Jurkat, Clone E6-1 (cell line): ENCODE results near the gene FLNA.
"Not testable (repeated sequence)": the region's sequence is repeated elsewhere in the genome, so short reads cannot be mapped to it uniquely, and the experiment has no call there.

Experiments
- DNase-seq: peaks from one replicate; pipeline ENCODE4 v3.0.0-alpha.2; 2011; ENCODE audit warnings: low read depth, low spot score
- H3K4me3 ChIP-seq: 2 replicates; pipeline ENCODE4 v1.5.1; 2011; ENCODE audit warnings: mild to moderate bottlenecking, low read length, control low read depth, moderate library complexity

FLNA gene

GRCh38 chrX:154400369-154400817 lies 26.0 kb upstream of the FLNA start:
- DNase-seq, H3K4me3 ChIP-seq: not testable (repeated sequence)

- peak overlapping the region; percentile 90 for H3K4me3 ChIP-seq
- no peak for DNase-seq
Measured at GRCh38 chrX:154399527-154400368, 25.3 kb upstream of the FLNA start.

GRCh38 chrX:154398668-154399526 lies 24.5 kb upstream of the FLNA start:
- peak overlapping the region; percentile 90 for H3K4me3 ChIP-seq
- DNase-seq: peak; percentile 72

GRCh38 chrX:154397888-154398667 lies 23.6 kb upstream of the FLNA start, which contains the start of gene RPL10:
Gene RPL10 (plus strand): TSS chrX:154398377. CDS start chrX:154398520, 143 bp downstream.
- peak; percentile 95 for DNase-seq
- H3K4me3 ChIP-seq: peak within 1 kb of the TSS; percentile 90

- DNase-seq: no peak
- peak overlapping the region; percentile 90 for H3K4me3 ChIP-seq
Measured at GRCh38 chrX:154396973-154397887, 22.8 kb upstream of the FLNA start.

- not testable (repeated sequence) for DNase-seq, H3K4me3 ChIP-seq
Measured at GRCh38 chrX:154396363-154396762, 21.9 kb upstream of the FLNA start.

- not testable (repeated sequence) for DNase-seq
Measured at GRCh38 chrX:154389812-154390747, 15.6 kb upstream of the FLNA start.

GRCh38 chrX:154388649-154389048 lies 14.2 kb upstream of the FLNA start:
- DNase-seq, H3K4me3 ChIP-seq: not testable (repeated sequence)

More at GRCh38 chrX:154389812-154390747, 15.6 kb upstream of the FLNA start:
- H3K4me3 ChIP-seq: not testable (repeated sequence)

GRCh38 chrX:154388094-154388493 lies 13.7 kb upstream of the FLNA start:
- not testable (repeated sequence) for H3K4me3 ChIP-seq, DNase-seq

- no peak for DNase-seq
- H3K4me3 ChIP-seq: no peak overlapping the region
Measured at GRCh38 chrX:154384284-154384892, 10.0 kb upstream of the FLNA start.

- no peak overlapping the region for H3K4me3 ChIP-seq
- no peak for DNase-seq
Measured at GRCh38 chrX:154383359-154384283, 9.2 kb upstream of the FLNA start.

- H3K4me3 ChIP-seq: no peak overlapping the region
- no peak for DNase-seq
Measured at GRCh38 chrX:154382483-154383069, 8.1 kb upstream of the FLNA start.

GRCh38 chrX:154381271-154381670 lies 6.8 kb upstream of the FLNA start:
- DNase-seq: no peak
- no peak overlapping the region for H3K4me3 ChIP-seq

- no peak overlapping the region for H3K4me3 ChIP-seq
- DNase-seq: no peak
Measured at GRCh38 chrX:154380787-154381186, 6.4 kb upstream of the FLNA start.

GRCh38 chrX:154380153-154380552 lies 5.7 kb upstream of the FLNA start:
- DNase-seq: no peak
- peak overlapping the region; percentile 63 for H3K4me3 ChIP-seq
